IPS DF 4.7 (cell line): ENCODE measurements around the gene LYZL2.
"Not testable (repeated sequence)": the region's sequence is repeated elsewhere in the genome, so short reads cannot be mapped to it uniquely, and the experiment has no call there.

Experiments
- DNase-seq: peaks from one replicate; pipeline ENCODE4 v3.0.0-alpha.2; 2013; ENCODE audit warnings: low spot score; ENCODE audit errors: extremely low read depth

Gene LYZL2

GRCh38 chr10:30629653-30630052 is at the start of gene LYZL2:
Gene LYZL2 (minus strand): TSS chr10:30629753. CDS start chr10:30626915, 2,838 bp downstream.
- DNase-seq: no peak

DNA sequence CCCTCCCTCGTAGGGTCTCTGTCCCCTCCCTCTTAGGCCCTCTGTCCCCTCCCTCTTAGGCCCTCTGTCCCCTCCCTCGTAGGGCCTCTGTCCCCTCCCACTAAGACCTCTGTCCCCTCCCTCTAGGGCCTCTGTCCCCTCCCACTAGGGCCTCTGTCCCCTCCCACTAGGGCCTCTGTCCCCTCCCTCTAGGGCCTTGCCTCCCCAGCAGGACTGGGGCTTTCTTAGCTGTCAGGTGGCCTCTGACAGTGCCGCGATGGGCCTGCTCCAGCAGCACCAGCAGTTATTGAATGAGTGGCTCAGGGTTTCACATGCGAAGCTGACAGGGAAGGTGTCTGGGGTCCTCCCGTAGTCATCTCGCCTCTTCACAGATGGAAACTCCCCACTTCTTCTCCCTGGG is 48.1 kb upstream of the LYZL2 start:
- not testable (repeated sequence) for DNase-seq

DNA sequence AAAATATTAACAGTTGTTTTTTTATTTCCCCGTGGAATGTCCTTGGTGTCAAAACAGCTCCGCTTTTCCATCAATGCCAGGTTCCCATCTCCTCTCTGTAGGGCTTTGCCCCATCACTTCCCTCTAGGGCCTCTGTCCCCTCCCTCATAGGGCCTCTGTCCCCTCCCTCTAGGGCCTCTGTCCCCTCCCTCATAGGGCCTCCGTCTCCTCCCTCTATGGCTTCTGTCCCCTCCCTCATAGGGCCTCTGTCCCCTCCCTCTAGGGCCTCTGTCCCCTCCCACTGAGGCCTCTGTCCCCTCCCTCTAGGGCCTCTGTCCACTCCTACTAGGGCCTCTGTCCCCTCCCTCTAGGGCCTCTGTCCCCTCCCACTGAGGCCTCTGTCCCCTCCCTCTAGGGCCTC is 47.6 kb upstream of the LYZL2 start:
- not testable (repeated sequence) for DNase-seq

- no peak for DNase-seq
Observed at GRCh38 chr10:30675791-30676718, 46.5 kb upstream of the LYZL2 start.

DNA sequence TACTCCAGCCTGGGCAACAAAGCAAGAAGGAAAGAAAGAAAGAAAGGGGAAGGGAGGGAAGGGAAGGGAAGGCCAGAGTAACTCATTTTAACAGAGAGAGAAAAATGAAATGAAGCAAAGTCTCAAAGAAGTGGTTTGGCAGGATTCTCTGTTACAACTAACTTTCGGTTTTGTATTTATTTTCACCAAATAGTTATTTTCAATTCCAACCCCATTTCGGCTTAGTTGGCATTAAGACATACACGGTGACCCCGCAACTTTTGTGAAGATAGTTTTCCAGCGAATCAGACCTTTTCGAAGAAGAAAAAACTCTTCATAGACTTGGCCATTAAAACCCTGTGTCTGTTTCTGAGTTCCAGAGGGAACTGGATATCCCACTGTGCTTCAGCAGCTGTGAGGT is 45.2 kb upstream of the LYZL2 start:
- no peak for DNase-seq

DNA sequence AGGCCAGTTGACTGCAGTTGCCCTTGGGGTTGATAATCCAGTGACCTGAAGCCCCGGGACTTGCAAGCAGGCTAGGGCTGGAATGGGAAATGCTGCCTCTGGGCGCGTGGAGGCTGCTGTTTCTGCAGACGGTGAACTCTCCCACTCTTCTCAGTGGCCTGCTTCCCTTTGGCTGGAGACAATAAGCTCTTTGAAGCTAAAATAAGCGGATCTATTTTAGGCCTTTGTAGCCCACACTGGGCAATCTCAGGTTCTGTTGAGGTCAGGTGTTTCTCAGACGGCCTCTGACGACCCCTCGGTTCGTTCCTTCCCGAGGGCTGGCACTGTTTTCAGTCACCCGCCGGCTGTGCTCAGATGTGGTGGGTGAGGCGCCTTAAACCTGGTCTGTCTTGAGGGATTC is 43.7 kb upstream of the LYZL2 start:
- DNase-seq: not testable (repeated sequence)

GRCh38 chr10:30672338-30672737 is 42.8 kb upstream of the LYZL2 start:
- DNase-seq: not testable (repeated sequence)

GRCh38 chr10:30671026-30671616 is 41.6 kb upstream of the LYZL2 start:
- peak; percentile 89 for DNase-seq

- not testable (repeated sequence) for DNase-seq
Observed at GRCh38 chr10:30667982-30668381, 38.4 kb upstream of the LYZL2 start.

DNA sequence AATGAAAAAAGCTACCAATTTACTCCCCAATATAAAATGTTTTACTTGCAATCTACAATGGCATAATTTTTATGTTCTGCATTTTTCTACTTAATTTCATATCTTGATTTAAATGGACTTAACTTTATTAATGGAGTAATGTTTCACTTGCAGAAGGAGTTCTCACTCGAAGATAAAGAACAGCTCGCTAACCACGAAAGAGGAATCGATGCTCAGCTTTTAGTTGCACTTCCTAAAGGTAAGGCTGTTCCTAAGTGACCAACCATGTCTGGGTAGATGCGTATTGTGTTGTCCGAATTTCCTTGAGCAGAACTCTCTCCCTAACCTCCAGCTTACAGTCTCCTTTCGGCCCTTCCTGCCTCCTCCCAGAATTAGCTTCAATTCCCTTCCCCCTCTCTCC is 33.9 kb upstream of the LYZL2 start:
- not testable (repeated sequence) for DNase-seq

- no peak for DNase-seq
Observed at GRCh38 chr10:30662814-30663213, 33.3 kb upstream of the LYZL2 start.

DNA sequence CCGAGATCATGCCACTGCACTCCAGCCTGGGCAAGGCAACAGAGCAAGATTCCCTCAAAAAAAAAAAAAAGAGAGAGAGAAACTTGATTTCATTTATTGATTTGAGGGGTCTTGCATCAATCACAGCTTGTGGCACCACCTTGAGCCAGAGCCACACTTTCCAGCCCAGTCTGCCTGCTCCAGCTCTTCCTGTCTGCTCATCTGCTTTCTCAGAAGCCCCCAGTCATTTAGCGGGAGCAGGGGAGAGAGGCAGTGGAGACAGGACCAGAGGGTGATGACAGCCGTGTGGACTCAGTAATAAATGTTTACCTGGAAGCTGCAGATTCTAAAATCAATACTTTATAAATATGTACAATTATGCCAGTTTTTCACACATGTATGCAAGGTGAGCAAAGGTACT is 30.8 kb upstream of the LYZL2 start:
- not testable (repeated sequence) for DNase-seq

- DNase-seq: no peak
Observed at GRCh38 chr10:30656233-30656632, 26.7 kb upstream of the LYZL2 start.

DNA sequence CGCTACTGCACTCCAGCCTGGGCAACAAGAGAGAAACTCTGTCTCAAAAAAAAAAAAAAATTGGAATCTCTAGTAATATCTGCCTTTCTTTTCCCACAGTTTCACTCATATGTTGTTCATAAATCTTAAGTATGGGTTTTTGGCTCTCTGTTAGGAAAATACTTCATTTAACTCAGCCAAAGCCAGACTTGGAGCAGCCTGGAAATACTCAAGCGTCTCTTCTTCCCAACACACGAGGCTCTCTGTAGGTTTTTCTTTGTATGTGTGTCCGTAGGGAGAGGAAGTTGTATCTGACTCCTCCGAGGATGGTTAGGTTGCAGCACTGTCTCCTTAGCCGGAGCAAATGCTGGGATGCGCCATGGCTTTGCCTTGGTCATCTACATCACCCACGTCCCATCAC is 25.4 kb upstream of the LYZL2 start:
- not testable (repeated sequence) for DNase-seq

DNA sequence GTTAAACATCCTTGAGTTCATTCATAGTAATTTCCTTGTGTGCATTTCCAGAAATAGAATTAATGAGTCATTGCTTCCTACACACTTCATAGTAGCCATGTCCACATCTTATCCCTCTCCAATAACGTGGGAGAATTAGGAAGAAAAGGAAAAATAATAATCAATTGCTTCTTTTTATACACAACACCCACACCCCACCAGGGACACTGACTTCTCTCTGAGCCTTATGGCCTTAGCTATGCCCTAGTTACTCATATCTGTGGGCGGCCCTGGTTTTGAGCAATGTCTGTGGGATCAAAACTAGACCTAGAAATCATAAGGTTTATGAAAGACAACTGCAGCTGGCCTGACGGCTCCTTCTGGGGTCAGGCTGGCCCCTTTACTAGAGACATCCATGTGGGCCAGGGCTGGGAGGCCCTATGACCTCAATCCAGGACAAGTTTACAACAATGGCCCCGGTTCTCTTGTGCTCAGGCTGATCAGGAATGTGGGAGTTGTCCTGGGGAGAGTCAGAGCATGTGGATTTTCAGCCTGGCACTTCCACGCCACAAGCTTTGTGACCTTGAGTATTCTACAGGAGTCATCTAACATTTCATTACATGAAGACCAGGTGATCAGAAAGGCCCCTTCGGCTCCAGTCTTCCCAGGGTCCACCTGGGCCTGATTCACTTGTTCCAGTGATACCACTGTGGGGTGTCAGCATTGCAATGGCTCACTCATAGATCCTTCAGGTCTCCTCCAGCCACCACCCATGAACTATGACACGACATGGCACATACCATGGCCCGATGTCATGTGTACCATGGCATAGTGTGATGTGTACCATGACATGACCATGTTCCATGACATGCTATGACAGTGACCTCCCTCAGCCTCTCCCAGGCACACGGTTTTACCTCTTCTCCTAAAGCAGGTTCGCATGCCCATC is 22.2 kb upstream of the LYZL2 start:
- not testable (repeated sequence) for DNase-seq

DNA sequence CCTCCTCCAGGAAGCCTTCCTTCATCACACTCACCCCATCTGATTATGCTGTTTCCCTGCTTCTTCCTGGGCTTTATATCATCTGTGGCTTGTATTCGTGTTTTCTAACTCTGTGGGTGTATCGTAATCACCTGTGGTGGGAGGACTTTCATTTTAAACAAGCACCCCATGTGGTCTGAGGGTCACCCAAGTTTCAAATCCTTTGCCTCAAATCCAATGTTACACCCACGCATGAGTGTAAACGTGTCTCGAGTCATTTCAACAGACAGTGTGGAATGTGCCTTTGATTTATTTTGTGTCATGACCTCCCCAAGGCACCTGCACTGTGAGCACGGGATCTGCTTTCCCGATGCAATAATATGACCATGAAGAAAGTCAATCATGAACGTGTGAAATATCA is 17.5 kb upstream of the LYZL2 start:
- DNase-seq: no peak

- no peak for DNase-seq
Observed at GRCh38 chr10:30645340-30645827, 15.8 kb upstream of the LYZL2 start.

DNA sequence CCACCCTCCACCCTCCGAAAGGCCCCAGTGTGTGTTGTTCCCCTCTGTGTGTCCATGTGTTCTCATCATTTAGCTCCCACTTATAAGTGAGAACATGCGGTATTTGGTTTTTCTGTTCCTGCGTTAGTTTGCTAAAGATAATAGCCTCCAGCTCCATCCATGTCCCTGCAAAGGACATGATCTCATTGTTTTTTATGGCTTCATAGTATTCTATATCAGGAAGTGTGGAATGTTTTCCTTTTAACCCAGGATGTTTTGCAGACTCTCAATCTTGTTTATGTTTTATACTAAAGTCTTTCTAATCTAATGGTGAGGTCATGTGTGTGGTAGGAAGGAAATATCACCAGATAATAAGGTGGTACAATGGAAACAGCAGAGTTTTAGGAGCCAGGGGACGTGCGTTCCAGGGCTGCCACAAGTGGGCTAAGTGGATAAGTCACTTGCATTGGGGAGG is 14.9 kb upstream of the LYZL2 start:
- not testable (repeated sequence) for DNase-seq

DNA sequence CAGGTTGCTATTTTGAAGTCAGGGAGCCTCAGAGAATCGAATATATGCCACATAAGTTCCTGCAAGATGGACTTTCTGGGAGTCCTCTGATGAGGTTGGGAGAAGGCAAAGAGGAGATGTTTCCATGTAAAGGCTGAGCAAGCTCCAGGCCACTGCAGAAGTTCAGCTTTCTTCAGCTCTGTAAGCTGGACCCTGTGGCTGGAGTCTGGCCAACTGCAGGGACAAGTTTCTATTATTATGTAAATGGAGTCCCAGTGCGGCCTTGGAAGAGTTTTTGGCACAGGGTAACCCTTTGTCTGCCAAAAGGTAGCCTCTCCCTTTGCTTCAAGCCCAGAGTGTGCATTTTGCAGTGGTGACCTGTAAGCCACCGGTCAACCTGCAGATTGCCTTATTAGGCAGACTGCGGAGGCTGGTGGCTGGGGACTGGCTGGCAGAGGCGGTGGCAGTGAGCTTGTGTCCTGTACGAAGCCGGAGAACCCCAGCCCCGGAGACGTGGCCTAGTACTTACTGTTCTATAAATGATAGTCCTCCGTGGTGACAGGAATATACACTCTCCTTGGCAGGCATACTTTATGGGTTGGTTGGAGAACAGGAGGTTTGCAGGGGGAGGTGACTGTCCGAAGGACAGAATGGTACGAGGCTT is 14.1 kb upstream of the LYZL2 start:
- not testable (repeated sequence) for DNase-seq

DNA sequence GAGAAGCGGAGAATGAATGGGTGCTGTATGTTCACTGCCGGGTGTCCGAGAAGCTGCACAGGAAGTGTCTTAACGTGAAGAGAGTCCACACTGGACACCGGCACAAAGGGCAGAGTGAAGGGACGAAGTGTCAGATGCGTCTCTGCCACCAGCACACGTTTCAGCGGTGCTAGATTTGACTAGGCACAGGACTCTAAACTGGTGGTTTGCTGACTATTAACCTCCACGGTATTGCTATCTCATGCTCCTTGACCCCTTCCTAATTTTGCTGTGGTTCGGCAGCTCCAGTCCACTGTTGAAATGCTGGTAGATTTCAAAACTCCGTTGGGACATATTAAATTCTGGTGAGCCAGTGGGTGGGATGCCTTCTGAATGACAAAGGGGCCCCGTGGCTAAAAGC is 13.3 kb upstream of the LYZL2 start:
- not testable (repeated sequence) for DNase-seq
